NAMALWA (cell line): Measurements from ENCODE around the gene RDM1.
"Not testable (repeated sequence)": the region's sequence is repeated elsewhere in the genome, so short reads cannot be mapped to it uniquely, and the experiment has no call there.

Experiments
- DNase-seq: peaks from one replicate; pipeline ENCODE4 v3.0.0-alpha.2; 2015; ENCODE audit warnings: low spot score

RDM1 gene

DNA sequence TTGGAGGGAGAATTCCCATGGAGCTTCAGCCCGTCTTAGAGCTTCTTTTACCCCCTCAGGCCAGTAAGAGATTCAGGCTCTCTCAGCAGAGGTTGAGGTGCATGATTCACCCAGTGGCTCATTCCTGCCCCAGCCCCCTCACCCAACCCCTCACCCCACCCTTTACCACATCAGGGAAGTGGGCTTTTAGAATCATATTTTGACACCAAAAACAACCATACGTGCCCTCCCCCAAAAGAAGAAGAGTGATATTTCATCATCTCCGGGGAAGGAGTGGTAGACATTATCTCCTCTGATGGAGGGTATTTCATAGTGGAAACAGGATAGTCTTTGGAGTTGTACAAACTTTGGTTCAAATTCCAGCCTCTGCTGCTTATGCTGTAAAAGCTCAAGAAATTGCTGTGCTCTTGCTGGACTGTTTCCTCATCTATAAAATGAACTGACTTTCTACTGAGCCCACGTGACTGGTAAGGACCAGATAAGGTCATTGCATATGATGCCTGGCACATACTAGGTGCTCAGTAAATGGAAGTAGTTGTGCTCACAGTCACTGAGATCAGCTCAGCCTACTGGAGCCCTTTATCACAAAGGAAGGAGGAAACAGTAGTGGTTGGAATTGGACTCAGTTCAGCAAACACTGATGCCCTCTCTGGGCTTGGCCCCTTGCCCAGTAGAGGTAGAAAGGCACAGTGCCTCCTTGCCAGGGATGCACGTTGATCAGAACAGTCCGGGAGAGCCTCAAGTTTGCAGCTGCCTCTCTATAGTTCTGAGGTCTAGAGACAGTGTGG, 32.1 kb downstream of the RDM1 start:
- DNase-seq = no peak

DNA sequence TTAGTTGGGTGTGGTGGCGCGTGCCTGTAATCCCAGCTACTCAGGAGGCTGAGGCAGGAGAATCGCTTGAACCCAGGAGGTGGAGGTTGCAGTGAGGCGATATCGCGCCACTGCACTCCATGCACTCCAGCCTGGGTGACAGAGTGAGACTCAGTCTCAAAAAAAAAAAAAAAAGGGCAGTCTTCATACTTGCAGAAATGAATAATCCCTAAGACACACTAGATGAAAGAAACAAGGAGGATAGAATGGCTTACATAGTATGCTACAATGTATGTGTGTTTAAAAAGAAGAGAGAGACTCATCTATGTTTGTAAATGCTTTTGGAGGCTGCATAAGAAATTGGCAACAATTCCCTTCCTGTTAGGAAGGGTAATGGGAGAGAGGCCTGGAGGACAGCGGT, 32.8 kb downstream of the RDM1 start:
- DNase-seq = not testable (repeated sequence)

DNA sequence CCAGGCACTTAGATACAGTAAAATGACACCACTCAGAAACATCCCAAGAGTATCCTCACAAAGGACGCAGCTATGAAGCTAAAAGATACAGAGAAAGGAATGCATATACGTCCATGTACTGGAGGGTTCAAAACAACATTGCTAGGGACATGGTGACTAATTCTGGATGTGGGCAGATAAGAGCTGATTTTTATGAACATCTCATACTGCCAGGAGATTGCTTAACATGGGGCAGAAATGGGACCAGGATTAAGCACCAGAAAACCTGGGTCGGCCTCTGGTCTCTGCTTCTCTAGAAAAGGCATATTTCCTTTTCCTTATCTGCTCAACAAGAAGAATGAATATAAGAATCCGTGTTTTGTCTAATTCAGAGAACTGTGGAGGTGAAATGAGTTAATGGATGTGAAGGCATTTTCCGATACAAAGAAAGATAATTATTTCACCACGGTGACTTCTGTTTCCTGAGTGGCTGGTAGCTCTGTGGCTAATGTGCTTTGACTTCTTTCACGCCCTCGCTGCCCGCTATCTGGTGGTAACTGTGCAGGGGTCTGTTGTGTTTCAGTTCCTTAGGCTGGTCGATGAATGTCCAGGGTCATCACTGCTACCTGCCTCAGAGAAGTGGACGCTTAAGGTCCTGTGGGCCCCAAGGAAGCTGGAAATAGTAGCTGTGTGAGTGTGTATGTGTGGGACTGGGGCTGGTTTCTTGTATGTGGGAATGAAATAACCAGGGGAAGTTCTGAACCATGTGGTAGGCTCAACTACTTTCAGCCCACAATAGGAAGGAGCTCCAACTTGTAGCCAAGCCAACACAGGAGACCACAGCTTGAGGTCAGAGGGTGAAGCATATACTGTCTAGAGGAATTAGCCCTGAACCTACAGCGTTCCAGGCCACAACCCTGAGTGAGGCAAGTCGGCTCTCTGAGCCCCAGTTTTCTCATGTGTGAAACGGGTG, 34.7 kb downstream of the RDM1 start:
- DNase-seq = no peak

DNA sequence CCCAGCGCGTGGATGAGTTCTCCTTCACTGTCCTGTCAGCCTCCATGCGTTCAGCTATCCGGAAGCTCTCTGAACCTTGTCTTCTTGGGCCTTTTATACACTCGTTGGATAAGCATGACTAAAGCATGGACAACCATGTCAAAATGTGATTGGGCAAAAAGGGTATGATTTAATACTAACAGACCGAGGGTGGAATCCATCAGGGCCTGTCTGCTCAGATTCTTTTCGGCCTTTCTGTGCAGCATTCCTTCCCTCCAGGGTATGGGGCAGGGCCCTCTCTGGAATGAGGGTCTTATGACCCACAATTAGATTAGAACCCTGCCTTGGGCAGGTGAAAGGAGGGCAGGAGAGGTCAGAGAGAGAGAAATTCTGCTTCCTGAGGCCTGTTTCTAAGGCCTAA, 36.4 kb downstream of the RDM1 start:
- no peak for DNase-seq

DNA sequence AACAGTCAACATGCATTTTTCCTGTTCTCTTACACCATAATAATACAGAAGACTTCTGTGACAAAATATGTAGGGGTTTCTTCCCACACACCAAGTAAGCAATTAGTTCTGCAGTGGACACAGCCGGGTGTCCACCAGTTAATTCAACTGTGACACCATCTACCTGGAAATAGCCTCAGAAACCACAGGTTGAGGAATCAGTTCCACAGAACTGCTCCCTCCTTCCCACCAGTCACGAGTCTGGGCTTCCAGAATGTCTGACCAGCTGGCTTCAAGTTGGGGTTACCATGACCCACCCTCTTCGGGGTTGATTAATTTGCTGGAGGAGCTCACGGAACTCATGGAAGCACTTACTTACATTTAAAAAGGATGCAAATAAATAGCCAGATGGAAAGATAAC, 36.8 kb downstream of the RDM1 start:
- no peak for DNase-seq

DNA sequence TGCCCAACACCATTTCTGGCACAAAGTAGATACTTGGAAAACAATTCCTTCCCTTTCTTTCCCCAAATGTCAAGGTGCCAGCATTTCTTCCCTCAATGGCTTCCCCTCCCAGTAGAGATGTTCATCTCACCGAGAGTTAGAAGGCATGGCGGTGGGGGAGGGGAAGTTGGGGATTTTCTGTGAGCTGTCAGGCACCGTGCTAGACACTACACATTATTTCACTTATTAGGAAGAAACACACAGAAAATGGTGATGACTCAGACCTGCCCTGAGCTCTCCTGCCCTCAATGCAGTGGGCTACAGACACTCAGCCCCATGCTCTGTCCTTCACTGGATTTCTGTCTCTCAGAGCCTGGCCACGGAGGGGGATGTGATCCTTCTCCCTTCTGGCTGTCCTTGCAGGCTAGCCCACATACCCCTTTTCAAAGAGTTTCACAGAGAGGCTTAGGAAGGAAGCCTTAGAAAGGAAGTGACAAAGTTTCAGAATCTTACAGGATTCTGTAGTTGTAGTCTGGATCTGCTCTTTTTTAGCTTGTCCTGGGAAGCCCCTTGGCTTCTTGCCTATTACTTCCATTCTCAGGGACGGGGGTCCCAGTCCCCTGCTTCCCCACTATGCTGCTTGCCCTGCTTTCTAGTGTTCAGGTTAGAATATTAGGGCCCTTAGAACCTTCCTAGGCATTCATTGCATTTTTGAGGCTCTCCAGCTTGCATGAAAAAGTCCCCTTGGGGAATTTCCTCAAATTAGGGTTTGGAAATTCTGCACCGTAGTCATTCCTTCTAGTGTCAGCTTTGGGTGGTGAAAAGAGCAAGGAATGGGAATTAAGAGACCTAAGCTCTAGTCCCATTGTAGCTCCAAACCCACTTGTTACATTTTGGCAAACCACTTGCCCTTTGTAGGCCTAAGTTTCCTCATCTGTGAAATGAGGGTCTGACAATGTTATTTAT, 38.2 kb downstream of the RDM1 start:
- DNase-seq = no peak

DNA sequence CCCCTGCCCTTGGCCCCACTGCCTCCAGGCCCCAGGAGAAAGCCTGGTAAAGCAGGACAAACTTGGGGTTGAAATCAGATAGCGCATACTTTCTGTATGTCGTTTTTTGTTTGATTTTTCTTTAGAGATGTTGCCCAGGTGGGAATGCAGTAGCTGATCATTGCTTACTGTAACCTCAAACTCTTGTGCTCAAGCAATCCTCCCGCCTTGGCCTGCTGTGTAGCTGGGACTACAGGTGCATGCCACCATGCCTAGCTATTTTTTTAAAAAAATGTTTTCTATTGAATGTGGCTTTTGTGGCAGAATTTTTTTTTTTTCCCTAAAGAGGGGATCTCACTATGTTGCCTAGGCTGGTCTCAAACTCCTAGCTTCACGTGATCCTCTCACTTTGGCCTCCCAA, 39.3 kb downstream of the RDM1 start:
- no peak for DNase-seq

DNA sequence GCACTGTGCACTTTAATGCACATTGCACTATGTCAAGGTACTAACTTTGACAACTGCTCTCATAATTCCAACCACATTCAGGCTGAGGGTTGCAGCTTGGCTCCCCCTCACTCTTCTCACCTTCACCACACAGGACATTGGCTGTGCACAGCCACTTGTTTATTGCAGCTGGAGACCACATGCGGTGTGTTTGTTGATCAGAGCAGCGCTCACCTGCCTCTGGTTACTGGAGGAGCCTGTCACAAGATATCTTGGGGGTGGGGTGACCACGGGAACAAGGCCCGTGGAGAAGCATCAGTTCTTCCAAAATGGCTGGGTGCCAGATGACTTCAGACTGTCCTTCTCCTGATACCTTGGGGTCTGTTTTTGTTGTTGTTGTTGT, 39.8 kb downstream of the RDM1 start:
- no peak for DNase-seq

DNA sequence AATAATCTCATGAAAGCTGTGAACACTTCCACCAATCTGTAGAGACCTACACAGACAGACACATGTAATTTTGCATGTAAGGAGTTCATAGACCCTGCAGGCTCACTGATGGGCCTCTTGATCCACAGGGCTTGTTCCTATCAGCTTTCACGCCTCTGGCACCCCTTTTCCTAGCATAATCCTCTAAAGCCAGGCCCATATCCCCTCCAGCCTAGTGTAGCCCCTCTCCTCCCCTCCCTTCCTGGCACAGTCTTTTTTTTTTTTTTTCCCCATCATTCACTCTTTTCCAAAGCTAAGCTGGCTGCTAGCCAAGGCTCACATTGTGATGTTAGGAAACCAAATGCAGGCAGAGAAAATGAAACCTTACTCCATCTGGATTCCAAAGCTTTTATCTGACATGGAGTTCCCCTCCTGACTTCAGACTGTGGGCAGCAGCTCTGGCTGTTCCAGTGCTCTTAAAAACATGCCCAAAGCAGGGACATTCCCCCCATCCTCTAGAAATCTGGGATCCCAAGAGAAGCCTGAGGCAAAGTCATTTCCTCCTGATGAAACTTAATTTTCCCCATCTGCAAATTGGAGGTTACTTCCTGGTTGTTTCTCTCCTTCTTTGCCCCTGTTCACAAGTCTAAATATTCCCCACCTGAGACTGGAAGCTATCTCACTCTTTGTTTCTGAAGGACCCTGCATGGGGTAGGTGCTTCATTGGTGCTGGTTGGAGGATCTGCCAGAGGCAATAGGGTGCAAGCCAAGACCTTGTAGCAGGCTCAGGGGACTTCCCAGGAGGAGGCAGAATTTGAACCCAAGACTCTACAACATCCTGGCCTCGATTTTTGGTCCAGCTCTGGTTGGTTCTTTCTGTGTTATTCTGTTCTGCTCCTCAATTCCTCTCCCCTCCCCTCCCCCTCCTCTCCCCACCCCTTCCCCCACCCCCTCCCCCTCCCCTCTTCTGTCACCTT, 40.5 kb downstream of the RDM1 start:
- no peak for DNase-seq

DNA sequence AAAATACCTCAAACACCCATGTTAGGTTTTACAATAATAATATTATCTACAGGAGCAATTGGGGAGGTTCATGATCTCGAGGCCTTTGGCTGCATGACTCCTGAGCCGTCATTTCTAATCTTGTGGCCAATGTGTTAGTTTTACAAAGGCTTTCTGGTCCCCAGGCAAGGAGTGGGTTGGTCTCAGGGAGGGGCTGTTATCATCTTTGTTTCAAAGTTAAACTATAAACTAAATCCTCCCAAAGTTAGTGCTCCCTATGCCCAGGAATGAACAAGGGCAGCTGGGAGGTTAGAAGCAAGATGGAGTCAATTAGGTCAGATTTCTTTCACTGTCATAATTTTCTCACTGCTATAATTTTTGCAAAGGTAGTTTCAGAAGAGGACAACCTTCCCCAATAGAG, 41.3 kb downstream of the RDM1 start:
- DNase-seq = no peak

DNA sequence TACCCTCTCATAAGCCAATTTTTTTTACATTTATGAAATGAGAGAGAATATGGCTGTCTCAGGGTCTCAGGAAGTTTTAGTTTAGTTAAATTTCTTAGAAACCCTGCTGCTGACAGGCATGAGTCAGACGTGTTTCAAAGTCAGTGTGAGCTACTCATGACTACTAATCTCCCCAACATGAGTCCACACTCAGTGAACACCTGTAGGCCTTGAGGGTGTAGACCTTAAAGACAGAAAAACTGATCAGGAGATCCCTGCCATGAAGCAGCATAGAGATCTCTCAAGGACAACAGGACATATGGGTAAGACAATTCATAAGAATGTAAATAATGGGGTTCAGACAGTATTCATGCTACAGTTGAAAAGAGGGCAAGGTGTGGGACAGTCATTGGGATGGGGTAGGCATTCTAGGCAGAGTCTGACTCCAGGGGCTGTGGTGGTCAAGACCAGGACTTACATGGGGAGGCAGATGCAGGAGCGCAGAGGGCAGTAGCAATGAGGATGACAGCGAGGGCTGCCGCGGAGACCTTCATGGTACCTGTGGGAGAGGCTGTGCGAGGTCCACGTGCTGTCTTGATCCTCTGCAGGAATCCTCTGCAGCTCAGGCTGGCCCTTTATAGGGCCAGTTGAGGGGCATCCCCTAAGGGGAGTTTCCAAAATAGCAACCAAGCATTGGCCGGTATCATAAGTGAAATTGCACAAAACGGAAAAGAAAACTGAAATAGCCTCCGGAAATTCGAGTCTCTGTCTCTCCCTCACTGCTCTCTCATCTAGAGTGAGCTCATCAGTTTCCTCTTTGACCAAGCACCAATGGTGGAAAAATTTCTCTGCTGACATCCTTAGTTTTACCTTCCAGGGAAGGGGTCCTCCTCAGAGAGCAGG, 50.6 kb downstream of the RDM1 start, which contains the start of gene CCL5:
Gene CCL5, minus strand, starts transcription at position 588 of the 882 bp plus-strand sequence.
- peak; percentile 34 for DNase-seq

DNA sequence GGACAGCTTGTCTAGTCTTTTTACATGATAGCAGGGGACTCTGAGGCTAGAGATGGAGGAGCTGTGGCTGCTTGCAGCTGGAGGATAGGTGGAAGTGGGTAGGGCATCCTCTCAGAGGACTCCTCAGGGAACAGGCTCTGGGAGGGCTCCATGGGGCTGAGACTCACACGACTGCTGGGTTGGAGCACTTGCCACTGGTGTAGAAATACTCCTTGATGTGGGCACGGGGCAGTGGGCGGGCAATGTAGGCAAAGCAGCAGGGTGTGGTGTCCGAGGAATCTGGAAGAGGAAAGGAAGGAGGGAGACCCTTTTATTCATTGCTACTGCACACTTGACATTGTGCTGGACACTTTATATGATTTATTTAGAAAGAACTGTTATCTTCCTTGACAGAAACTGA, 52.2 kb downstream of the RDM1 start:
- DNase-seq = no peak

DNA sequence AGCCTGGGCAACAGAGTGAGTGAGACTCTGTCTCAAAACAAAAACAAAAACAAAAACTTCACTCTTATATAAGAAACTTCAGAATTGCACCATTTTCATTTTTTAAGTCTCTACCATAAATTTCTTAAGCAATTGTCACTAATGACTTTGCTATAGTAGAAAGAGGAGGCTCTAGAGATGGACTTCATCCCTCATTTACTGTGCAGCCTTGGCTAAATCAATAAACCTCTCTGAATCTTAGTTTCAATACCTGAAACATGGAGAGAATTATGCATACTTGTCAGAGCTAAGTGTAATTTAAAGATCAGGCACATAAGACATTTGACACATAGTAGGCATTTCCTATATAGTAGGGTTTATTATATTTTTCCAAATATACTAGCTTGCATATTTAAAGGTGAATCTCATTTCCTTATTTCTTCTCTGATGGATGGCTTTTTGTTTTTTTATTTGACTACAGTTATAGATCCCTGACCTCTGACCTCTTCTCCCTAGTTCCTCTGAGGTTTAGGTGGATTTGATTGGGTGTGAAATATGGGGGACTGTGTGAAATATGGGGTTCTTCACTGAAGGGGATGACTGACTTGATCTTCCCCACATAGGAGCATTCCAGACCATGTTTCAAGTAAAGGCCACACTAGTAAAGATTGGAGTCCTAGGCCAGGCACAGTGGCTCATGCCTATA, 53.1 kb downstream of the RDM1 start:
- no peak for DNase-seq

DNA sequence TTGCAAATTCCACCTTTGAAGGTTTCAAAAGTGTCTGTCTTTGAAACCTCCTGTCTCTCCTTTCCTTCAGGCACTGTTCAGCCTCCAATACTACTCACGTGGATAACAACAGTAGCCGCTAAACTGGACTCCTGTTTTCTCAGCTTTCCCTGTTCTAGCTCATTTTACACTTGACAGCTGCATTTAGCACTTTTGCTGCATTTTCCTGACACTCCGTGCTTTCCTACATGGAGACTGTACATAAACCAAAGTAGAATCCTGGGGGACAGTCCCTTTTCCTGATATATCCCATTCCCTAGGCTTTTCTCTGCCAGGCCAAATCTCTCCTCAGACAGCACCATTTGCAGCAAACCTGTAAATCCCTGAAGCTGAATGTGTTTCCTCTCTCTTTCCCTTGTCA, 54.0 kb downstream of the RDM1 start:
- DNase-seq = no peak

DNA sequence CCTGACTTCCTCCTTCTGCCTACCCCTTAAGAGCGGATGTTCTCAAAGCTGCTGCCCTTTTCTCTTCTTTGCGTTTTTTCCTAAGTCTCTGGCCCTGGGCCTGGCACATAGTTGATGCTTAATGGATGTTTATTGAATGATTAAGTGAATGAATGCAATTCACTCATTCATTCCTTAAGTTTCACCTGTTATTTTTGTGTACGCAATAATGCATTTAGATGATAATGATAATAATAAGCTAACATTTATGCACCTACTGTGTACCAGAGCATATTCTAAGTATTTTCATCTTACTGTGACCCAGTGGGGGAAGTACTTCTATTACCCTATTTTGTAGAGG, 54.8 kb downstream of the RDM1 start:
- DNase-seq = no peak

DNA sequence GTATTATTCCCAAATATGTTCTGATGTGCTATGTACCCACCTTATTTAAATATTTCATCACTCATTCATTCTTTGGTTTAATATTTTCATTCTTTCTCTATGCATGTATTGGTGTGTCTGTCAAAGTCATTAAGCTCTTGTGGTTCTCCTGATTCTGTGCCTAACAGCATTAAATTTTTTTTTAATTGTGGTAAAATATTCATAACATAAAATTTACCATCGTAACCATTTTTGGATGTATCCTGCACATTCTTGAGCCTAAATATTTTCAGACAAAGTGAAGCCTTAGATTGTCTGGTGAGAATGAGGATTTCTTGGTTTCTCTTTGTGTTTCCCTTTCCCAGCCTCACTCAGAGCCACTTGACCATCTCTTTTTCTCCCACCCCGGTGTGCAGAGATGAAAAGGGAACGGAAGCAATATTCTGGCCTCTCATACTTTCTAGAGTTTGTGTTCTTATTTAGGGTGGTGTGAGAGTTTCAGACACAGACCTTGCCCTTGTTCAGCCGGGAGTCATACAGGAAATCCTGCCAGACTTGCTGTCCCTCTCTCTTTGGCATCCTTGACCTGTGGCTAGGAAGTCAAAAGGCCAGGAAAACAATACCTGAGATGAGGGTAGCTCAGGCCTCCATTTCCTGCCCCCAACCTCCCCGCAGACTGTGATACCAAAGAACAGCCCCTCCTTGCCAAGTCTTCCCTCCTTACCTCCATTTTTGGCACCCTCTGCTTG, 55.3 kb downstream of the RDM1 start:
- DNase-seq = no peak

DNA sequence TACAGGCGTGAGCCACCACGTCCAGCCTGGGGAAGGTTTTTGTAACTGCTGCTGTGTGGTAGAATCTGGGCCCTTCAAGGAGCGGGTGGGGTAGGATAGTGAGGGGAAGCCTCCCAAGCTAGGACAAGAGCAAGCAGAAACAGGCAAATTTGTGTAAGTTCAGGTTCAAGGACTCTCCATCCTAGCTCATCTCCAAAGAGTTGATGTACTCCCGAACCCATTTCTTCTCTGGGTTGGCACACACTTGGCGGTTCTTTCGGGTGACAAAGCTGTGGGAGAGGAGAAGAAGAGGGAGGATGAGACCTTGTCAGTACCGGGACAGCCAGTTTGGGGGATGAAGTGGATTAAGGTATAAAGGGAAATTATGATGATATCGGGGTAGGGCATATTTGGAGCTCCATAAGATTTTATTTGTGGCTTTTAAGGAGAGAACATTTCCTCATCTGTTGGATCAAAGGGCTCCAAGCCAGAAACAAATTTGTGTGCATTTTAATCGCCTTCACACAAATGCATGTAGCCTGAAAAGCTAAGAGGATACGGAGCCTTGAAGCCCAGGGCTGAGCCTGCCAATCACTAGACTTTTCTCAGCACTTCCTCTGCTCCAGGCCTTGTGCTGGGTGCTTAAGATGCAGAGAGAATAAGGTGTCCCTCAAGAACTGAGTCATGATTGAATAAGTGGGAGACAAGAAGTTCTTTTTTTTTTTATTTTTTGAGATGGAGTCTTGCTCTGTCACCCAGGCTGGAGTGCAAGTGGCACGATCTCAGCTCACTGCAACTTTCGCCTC, 58.2 kb downstream of the RDM1 start:
- no peak for DNase-seq
